GM21515 (cell line): ENCODE data around the gene ZNF575.

Source experiments
- ATAC-seq: cut with Tn5 transposase; IDR thresholded peaks from one replicate; pipeline ENCODE4 v1.9.1; 2021; ENCODE audit not compliant: unreplicated experiment

The ZNF575 gene

DNA sequence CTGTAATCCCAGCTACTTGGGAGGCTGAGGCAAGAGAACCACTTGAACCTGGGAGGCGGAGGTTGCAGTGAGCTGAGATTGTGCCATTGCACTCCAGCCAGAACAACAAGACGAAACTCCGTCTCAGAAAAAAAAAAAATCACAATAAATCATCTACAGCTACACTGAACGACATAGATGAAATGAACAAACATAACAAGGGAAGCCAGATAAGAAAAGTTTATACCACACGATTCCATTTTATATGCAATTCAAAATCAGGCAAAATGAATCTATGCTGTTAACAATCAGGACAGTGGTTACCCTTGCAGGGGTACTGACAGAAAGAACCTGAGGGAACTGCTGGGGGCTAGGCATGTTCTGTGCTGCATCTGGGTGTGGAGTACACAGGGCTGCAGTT, 36.7 kb downstream of the ZNF575 start:
- ATAC-seq: no peak

DNA sequence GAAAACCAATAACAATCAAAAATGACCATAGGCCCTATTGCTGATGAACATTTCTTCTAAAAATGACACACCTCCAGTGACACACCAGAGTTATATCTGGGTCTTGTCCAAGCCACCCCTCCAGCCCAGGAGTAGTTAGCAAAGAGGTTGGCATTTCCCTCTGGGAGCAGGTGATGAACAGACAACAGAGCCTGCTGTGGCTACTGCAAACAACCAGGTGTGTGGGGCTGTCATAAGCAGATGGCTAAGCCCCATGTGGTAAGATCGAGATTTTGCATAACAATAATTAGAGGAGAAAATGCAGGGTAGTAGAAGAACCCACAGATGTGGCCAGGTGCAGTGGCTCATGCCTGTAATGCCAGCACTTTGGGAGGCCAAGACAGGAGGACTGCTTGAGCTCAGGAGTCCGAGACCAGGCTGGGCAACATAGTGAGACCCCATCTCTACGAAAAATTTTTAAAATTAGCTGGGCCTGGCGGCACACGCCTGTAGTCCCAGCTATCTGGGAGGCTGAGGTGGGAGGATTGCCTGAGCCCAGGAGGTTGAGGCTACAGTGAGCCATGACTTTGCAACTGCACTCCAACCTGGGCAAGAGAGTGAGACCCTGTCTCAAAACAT, 37.3 kb downstream of the ZNF575 start:
- ATAC-seq: no peak

DNA sequence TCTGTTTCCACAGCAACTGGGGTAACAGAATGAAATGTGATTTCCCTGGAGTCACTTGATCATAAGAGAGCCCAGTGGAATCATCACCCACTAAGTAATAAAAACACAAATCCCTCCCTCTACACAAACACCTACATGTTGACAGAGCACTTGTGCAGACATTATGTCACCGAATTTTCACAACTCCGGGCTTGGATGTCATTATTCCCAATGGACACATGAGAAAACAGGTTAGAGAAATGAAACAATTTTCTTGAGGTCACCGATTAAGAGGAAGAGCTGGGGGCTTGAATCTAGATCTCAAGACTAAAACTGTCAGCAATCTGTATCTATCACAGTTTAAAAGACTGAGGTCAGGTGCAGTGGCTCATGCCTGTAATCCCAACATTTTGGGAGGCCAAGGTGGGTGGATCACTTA, 39.2 kb downstream of the ZNF575 start:
- no peak for ATAC-seq

DNA sequence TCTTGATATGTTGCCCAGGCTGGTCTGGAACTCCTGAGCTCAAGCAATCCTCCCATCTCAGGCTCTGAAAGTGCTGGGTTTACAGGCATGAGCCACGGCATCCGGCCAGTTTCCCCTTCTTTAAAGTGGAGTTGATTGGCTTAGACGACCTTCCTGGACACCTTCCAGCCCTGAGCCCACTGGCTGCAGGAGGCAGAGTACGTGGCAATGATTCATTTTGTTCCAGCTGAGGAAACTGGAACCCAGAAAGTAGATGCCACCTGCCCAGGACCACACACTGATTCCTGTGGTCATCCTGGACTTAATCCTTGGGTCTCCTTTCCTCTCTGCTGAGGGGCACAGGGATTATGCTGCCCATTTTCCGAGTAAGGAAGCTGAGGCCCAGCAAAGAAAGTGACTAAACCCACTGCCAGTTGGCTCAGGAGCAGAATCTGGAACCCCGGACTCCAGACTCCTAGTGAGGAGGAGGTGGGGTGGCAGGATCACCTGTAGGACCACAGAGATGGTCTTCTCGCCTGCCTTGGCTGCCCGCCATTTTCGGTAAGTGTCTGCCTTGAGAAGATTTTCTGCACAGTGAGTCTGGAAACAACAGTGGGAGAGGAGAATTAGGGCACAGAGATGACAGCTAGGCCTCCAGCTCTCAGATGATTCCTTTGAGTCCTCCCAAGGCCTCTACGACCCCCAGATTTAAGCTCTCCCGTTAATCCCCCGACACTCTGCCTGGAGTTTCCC, 41.6 kb downstream of the ZNF575 start:
- ATAC-seq: no peak

DNA sequence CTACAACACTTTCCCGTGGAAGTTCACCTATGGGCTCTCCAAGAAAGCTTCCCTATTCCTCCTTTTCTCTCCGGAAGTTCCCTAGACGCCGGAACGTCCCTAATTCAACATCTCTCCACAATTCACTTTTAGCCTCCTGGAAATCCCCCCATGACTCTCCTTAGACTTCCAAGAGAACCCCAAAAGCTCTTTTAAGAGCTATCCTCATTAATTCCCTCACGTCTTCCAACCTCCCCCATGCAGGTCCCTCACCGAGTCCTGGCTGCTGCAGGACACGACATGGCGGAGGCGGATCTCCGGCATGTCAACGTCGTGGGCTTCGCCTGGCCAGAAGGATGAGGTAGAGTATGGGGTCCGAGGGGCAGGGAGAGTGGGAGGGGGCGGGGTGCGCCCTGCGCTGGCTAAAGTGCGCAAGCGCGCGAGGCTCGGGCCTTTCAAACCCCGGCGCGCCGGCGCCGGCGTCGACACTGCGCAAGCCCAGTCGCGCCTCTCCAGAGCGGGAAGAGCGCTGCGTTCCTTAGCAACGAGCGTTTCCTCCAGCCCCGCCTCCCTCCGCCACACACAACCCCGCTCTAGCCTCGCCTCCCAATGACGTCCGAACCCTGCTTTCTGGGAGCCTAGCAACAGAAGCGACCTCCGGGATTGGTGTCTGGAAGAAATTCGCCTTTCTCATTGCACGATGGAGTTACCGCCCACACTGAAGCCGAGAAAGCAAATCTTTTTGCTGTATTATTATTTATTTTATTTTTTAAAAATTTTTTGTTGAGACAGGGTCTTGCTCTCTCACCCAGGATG, 42.4 kb downstream of the ZNF575 start, which contains the start of the genes PINLYP and XRCC1:
Gene PINLYP (plus strand): TSS at position 646 of the 795 bp plus-strand sequence. CDS start 1,391 bp downstream, outside the sequence.
Gene XRCC1 (minus strand): TSS at position 372 of the 795 bp plus-strand sequence. CDS start 69 bp downstream, at position 303.
- peak; percentile 90 for ATAC-seq

DNA sequence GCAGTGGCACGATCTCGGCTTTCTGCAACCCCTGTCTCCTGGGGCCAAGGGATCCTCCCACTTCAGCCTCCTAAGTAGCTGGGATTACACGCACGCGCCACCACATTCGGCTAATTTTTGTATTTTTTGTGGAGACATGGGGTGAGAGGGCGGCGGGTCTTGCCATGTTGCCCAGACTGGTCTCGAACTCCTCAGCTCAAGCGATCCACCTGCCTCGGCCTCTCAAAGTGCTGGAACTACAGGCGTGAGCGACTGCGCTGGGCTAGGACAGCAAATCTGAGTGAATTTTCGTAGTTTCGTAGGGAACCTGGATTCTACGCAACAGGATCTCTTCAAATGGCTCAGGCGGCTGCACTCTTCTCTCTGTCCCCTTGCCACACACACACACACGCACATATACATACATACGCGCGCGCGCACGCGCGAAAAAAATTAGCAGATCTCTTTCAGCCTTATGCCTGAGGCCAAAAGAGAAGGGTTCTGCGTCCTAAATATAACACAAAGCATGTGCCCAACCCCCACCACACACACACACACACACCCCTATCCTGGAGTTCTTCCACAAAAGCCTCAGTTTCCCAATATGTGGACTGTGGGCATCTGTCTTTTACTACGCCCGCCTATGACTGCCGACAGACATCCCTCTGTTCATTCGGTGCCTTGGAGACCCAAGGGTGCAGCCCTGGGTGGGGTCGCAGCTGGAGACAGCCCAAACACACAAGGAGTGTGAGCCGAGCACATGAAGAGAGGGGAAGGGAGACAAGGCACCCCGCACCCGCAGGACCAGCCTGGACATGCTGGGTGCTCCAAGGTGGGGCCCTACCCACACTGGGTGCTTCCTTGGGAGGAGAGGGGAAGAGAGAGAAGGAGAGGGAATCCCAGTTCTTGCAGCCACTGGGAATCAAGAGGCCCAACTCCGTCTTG, 43.2 kb downstream of the ZNF575 start:
- no peak for ATAC-seq

DNA sequence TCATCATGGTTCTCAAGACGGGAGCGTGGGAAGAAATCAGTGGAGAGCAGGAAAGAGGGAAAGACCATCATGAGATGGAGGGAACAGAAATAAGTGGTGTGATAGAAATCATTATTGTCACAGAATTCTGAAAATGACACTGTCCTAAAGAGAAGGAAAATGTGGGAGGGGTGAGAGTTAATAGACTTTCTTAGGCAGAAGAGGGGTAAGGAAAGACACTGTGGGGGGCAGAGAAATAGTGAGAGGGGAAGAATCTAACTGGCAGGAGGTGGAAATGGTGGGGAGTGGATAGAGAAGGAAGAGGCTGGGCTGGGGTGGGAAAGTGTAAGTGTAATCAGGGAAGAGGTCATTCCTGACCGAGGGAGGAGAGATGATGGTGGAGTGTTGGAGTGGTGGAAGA, 45.8 kb downstream of the ZNF575 start:
- ATAC-seq: no peak

DNA sequence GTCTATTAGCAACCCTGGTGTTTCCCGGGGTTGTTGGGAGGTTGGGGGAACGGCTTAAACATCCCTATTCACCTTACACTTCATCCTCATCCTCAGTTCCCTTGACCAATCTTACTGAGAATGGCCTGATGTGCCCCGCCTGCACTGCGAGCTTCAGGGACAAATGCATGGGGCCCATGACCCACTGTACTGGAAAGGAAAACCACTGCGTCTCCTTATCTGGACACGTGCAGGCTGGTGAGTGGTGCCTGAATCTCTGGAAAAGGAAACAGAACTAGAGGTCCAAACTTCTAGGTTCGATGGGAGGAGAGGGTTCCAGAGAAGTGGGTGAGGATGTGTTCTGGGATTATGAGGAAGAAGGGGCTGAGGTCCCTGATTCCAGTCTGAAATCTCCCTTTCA, 48.5 kb downstream of the ZNF575 start:
- no peak for ATAC-seq

DNA sequence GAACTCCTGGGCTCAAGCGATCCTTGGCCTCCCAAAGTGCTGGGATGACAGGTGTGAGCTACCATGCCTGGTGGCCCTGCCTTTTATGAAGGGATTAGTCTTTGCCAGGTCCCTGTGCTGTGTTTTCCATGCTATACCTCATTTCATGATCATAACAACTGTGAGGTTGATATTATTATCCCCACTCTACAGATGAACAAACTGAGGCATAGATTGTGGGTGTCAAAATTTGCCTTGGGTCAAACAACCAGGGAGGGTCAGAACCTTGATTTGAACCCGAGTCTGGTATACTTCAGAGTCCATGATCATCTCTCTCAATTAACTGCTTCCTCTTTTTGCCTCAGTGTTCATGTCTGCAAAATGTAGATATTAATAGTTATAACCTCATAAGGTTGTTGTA, 49.5 kb downstream of the ZNF575 start:
- no peak for ATAC-seq

DNA sequence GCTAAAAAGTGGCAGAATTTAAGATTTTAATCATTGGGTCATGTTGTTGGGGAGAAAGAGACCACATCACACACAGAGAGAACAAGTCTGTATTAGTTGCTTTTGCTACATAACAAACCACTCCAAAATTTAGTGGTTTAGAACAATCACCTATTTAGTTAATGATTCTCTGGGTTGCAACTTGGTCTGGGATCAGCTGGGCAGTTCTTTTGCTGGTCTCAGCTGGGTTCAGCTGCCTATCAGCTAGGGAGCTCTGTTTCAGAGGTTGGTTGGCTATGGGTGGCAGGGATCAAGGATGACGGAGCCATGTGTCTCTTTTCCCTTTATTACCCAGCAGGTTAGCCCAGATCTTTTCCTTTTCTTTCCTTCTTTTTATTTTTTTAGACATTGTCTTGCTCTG, 51.5 kb downstream of the ZNF575 start:
- ATAC-seq: no peak
